Right atrium auricular region (tissue), 2 donors: ENCODE measurements around the gene KCNA10. TPM values are rescaled to one million over a fixed set of nuclear protein-coding genes. Genes with fewer than 3 reads are reported as not detected.

Source experiments
- DNase-seq: peaks from one replicate; pipeline ENCODE4 v3.0.0-alpha.2; 2019; ENCODE audit warnings: low spot score
- H3K27ac ChIP-seq, 2 donors: fragments of 200-600 bp; sonication (generic); 1 replicate in 1 of 2; 2 replicates in 1 of 2; pipeline ENCODE4 v1.5.1; 2016 to 2019
- H3K27me3 ChIP-seq, 2 donors: fragments of 200-600 bp; sonication (generic); one replicate each; pipeline versions ENCODE4 v1.5.1 to v1.6.0; 2017 to 2019
- H3K36me3 ChIP-seq: fragments of 200-600 bp; sonication (generic); one replicate; pipeline ENCODE4 v1.5.1; 2016
- H3K4me1 ChIP-seq, 2 donors: fragments of 200-600 bp; sonication (generic); one replicate each; pipeline versions ENCODE4 v1.5.1 to v1.6.0; 2017 to 2019
- H3K4me3 ChIP-seq, 2 donors: fragments of 200-600 bp; sonication (generic); 1 replicate in 1 of 2; 2 replicates in 1 of 2; pipeline ENCODE4 v1.5.1; 2017 to 2019; ENCODE audit warnings: mild to moderate bottlenecking in 1 of 2, moderate library complexity in 1 of 2
- H3K9me3 ChIP-seq, 2 donors: fragments of 200-600 bp; sonication (generic); one replicate each; pipeline ENCODE4 v1.5.1; 2019
- CTCF ChIP-seq, 2 donors: fragments of 200-600 bp; sonication (generic); IDR thresholded peaks; one replicate each; pipeline ENCODE4 v1.5.1; 2019; ENCODE audit warnings: antibody characterized with exemption in 2 of 2
- total RNA-seq, 2 donors: library from RNA; depleted of rRNA; stranded (reverse); fragments of >200 nt; gene quantifications; one replicate each; pipeline ENCODE4 v1.1.0, GENCODE V29; 2016

The KCNA10 gene
- not detected for total RNA-seq

- no peak for DNase-seq
- Histone ChIP-seq H3K4me3 (no peak within 1 kb of the TSS), H3K27me3 (no peaks in the 10 kb centered on the region), H3K4me1 (no peaks in the 10 kb centered on the region), H3K9me3 (peaks cover 0 to 3% of the 10 kb centered on the region in 2 donors), H3K36me3 (no peaks in the 10 kb centered on the region), H3K27ac (no peak within 1 kb of the TSS)
- no peak for TF ChIP-seq CTCF (IDR thresholded peaks at IDR 0.05)
These were observed at the start of gene KCNA10 for GRCh38 chr1:110519125-110519810. KCNA10 (minus strand) TSS chr1:110519175; CDS start chr1:110518787, 388 bp downstream.

GRCh38 chr1:110566836-110567235, 47.9 kb upstream of the KCNA10 start:
- H3K27me3 ChIP-seq = no peaks in the 10 kb centered on the region
- no peaks in the 10 kb centered on the region for H3K9me3 ChIP-seq
- H3K4me1 ChIP-seq = no peaks in the 10 kb centered on the region
- TF ChIP-seq CTCF (IDR thresholded peaks at IDR 0.05) = no peak
- no peak for DNase-seq
- no peak overlapping the region for H3K27ac ChIP-seq
- no peak overlapping the region for H3K4me3 ChIP-seq
- no peaks in the 10 kb centered on the region for H3K36me3 ChIP-seq

- H3K27me3 ChIP-seq = no peaks in the 10 kb centered on the region
- no peak overlapping the region for H3K27ac ChIP-seq
- TF ChIP-seq CTCF (IDR thresholded peaks at IDR 0.05) = no peak
- H3K4me1 ChIP-seq = no peaks in the 10 kb centered on the region
- no peaks in the 10 kb centered on the region for H3K9me3 ChIP-seq
- no peak overlapping the region for H3K4me3 ChIP-seq
- DNase-seq = no peak
- H3K36me3 ChIP-seq = no peaks in the 10 kb centered on the region
These were observed 46.6 kb upstream of the KCNA10 start for GRCh38 chr1:110565565-110565964.

GRCh38 chr1:110563089-110563488, 44.1 kb upstream of the KCNA10 start:
- no peaks in the 10 kb centered on the region for H3K4me1 ChIP-seq
- H3K27me3 ChIP-seq = no peaks in the 10 kb centered on the region
- no peak overlapping the region for H3K4me3 ChIP-seq
- TF ChIP-seq CTCF (IDR thresholded peaks at IDR 0.05) = no peak
- H3K27ac ChIP-seq = no peak overlapping the region
- DNase-seq = no peak
- no peaks in the 10 kb centered on the region for H3K36me3 ChIP-seq
- no peaks in the 10 kb centered on the region for H3K9me3 ChIP-seq

GRCh38 chr1:110561596-110561995, 42.6 kb upstream of the KCNA10 start:
- Histone ChIP-seq H3K36me3 (no peaks in the 10 kb centered on the region), H3K4me1 (no peaks in the 10 kb centered on the region), H3K27ac (no peak overlapping the region), H3K4me3 (no peak overlapping the region), H3K9me3 (no peaks in the 10 kb centered on the region), H3K27me3 (no peaks in the 10 kb centered on the region)
- DNase-seq = no peak
- TF ChIP-seq CTCF (IDR thresholded peaks at IDR 0.05) = no peak

GRCh38 chr1:110559157-110559556, 40.2 kb upstream of the KCNA10 start:
- no peak overlapping the region for H3K27ac ChIP-seq
- DNase-seq = no peak
- H3K27me3 ChIP-seq = no peaks in the 10 kb centered on the region

More at GRCh38 chr1:110559157-110559556, 40.2 kb upstream of the KCNA10 start:
- no peak for TF ChIP-seq CTCF (IDR thresholded peaks at IDR 0.05)
- Histone ChIP-seq H3K9me3 (no peaks in the 10 kb centered on the region), H3K4me1 (peaks cover 0 to 14% of the 10 kb centered on the region in 2 donors), H3K36me3 (no peaks in the 10 kb centered on the region), H3K4me3 (no peak overlapping the region)
